HG02623 (cell line): ENCODE data around the gene SLC5A4.
"Not testable (repeated sequence)": the region's sequence is repeated elsewhere in the genome, so short reads cannot be mapped to it uniquely, and the experiment has no call there.

Experiments
- ATAC-seq: cut with Tn5 transposase; IDR thresholded peaks from one replicate; pipeline ENCODE4 v1.9.1; 2021; ENCODE audit warnings: moderate library complexity; ENCODE audit not compliant: unreplicated experiment

The SLC5A4 gene

DNA sequence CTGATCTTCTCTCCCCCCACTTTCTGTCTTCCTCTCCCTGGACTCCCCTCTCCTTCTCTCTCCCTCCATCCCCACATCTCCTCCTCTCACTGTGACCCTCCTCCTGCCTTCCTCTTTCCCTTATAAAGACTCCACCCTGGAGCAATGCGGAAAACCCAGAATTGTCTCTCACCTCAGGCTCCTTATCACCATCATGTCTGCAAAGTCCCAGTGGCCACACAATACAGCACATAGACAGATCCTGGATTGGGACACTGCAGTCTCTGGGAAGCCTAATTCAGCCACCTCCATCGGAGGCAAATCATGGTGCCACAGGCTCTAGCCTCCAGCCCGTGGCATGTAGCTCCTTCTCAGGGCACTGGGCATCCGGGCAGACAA, 53.0 kb downstream of the SLC5A4 start:
- no peak for ATAC-seq

- ATAC-seq: no peak
These were observed 54.4 kb downstream of the SLC5A4 start for GRCh38 chr22:32200752-32201151.

DNA sequence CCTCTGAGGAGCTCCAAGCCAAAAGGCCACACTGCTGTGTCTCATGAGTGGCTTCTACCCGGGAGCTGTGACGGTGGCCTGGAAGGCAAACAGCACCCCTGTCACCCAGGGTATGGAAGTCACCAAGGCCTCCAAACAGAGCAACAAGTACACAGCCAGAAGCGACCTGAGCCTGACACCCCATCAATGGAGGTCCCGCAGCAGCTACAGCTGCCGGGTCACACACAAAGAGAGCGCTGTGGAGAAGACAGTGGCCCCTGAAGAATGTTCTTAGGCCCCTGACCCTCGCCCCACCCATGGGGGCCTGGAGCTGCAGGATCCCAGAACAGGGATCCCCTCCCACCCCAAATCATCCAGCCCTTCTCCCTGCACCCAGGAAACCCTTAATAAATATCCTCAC, 55.2 kb downstream of the SLC5A4 start:
- no peak for ATAC-seq

DNA sequence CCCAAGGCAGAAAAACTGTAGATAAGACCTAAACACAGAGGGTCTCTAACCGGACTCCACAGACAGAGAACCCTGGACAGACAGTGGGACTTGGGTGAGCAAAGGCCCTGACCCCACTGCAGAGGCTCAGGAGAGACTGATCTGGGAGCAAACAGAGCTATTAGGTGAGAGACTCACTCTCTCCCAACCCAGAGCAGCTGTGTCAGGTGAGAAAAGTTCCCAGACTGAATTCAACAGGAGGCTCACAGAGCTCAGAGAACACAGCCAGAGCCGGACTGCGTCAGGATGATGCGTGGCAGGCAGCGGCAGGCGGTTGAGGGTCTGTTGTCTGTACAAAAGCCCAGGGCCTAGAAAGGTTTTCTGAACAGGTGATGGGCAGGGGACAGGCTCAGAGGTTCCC, 55.8 kb downstream of the SLC5A4 start:
- ATAC-seq: no peak

DNA sequence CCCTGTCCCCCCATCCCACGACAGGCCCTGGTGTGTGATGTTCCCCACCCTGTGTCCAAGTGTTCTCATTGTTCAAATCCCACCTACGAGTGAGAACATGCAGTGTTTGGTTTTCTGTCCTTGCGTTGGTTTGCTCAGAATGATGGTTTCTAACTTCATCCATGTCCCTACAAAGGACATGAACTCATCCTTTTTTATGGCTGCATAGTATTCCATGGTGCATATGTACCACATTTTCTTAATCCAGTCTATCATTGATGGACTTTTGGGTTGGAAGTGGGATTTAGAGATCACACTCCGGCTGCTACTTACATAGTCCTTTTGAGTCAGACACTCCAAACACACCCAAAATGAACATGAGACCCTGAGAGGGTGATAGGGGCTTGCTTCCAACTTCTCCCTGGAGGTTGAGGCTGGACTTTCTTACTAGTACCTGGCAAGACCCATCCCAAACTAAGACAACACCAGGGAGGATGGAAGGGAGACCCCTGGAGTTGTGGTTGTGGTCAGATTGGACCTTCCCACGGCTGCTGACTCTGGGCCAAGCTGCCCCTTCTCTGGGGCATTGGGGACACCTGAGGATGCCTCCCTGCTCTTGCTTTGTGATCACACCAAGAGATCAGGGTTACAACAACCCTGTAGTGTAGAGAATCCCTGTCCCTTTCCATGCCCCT, 57.5 kb downstream of the SLC5A4 start:
- ATAC-seq: not testable (repeated sequence)

- ATAC-seq: not testable (repeated sequence)
These were observed 59.2 kb downstream of the SLC5A4 start for GRCh38 chr22:32195900-32196299.

GRCh38 chr22:32193346-32193745, 61.8 kb downstream of the SLC5A4 start:
- ATAC-seq: not testable (repeated sequence)

DNA sequence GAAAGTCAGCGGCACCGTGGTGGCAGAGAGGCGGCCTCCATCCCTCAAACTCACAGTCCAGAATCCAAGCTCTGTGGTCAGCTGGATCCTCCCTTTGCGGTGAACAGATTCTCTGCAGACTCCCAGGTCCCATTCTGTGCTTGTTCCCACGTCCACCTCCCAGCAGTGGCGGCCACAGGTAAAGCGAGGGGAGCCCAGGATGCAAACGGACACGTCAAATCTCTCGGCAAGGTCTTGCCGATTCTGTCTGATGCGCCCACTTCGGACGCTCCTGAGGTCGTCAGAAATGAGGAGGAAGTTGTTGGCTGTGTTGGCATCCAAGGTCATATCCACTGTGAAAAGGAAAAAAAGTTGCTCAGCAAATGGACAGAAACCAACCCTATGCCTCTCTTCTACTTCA, 64.1 kb downstream of the SLC5A4 start:
- ATAC-seq: not testable (repeated sequence)

DNA sequence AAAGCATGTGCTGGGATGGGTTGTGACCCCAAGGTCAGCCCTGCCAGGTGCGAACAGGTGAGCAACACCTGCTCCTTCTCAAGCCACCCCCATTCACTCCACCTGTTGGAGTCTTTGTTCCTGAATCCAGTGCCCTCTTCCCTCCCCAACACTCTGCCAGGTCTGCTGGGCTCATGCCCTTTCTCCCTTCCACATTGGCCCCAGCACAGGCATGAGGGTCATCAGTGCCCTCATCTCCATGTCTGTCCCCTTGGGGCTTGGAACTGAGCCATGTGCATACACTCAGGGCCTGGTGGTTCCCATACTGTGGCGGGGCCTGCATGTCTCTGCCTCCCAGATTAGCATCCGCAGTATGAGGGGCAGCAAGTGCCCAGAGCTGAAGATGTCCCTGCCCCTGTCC, 69.3 kb downstream of the SLC5A4 start:
- no peak for ATAC-seq

GRCh38 chr22:32183625-32184024, 71.5 kb downstream of the SLC5A4 start:
- no peak for ATAC-seq

- ATAC-seq: no peak
These were observed 74.1 kb downstream of the SLC5A4 start for GRCh38 chr22:32181043-32181442.

- no peak for ATAC-seq
These were observed 77.9 kb downstream of the SLC5A4 start for GRCh38 chr22:32177221-32177765.

DNA sequence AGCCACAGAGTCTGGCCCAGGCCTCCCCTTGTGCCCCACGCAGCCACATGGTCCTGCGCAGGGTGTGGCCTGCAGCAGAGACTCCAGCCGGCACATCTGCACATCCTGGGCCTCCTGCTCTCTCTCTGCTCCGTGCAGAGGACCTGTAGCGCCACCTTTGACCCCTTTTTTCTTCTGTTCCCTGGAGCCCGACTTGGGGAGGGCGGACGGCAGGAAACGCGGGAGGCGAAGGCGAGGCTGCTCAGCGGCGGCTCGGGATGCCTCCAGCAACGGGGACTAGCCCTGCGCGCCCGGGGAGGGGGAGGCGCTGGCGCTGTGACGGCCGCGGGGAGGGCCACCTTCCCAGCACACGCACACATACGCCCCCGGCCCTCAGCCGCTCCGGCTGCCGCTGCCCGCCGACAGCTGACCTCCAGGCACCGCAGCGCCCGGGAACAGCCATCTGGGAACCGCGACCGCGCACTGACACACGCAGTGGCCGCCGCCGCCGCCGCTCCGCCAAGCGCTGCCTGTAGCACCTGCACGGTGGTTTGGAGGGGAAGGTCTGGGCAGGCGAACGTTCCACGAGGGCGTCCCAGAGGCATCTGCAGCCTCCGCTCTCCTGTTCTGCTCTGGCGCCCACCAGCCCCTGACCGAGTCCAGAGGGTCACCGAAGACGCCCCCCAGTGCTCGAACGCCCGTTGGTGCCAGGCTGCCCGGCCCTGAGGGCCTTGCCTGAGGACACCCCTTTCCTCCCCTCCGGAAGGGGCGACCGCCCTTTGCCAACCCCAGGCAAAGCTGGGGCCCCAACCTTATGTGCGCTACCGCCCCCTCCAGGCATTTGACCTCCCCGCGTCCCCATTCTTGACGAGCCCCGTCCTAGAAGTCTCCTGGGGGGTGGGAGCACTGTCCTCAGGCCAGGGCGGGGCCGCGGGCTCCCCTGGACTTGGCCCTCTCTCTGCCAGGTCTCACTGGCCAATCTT, 79.2 kb downstream of the SLC5A4 start:
- no peak for ATAC-seq

- no peak for ATAC-seq
These were observed 80.0 kb downstream of the SLC5A4 start for GRCh38 chr22:32175115-32175514.
